HCT116 (cell line): ENCODE data around the gene THOC2. TPM values are rescaled to one million over a fixed set of nuclear protein-coding genes. Genes with fewer than 3 reads are reported as not detected.

ENCODE experiments used
- ATAC-seq: fragments of 200-7000 bp; cut with Tn5 transposase; 2 replicates; pipeline ENCODE4 v1.9.1; 2020; ENCODE audit warnings: mild to moderate bottlenecking, moderate library complexity
- BruUV-seq: library from RNA; stranded (reverse); fragments of 400-500 nt; replicated peaks from 2 replicates; lab custom pipeline; 2021; lab: Mats Ljungman, UMichigan
- CTCF ChIA-PET: fragments of 300-600 bp; sonication (Branson Sonifier 250); formaldehyde crosslinking; loops from one replicate; lab custom pipeline; 2021; ENCODE audit warnings: antibody characterized with exemption; lab: Charles Lee
- POLR2A ChIA-PET: fragments of 300-600, 350-600 bp; sonication (Branson Sonifier 250); formaldehyde crosslinking; loops from one replicate; lab custom pipeline; 2021; ENCODE audit warnings: antibody characterized with exemption; lab: Charles Lee
- RAD21 ChIA-PET, 2 experiments: fragments of 300-600 bp; sonication (Branson Sonifier 250); formaldehyde crosslinking; loops; one replicate each; lab custom pipeline; 2023; ENCODE audit warnings: low total read pairs in 2 of 2; ENCODE audit not compliant: uncharacterized antibody in 2 of 2, unreplicated experiment in 2 of 2, low non-redundant PET in 1 of 2; lab: Charles Lee
- DNase-seq: peaks from one replicate; pipeline ENCODE4 v3.0.0-alpha.2; 2010; ENCODE audit warnings: low read depth, low spot score
- H2AFZ ChIP-seq: fragments of 200-600 bp; shearing (Covaris generic), sonication (generic); 2 replicates; pipeline ENCODE4 v1.6.1; 2017; ENCODE audit warnings: low read depth, mixed run types, mixed read lengths, antibody characterized with exemption, low read length; ENCODE audit not compliant: poor library complexity, severe bottlenecking
- H3K27ac ChIP-seq: 2 replicates; pipeline ENCODE4 v1.5.1; 2012; ENCODE audit warnings: low read depth, low read length
- H3K27me3 ChIP-seq: fragments of 200-600 bp; sonication (generic); 2 replicates; pipeline ENCODE4 v1.6.1; 2016; ENCODE audit warnings: mixed run types, low read length, mixed read lengths; ENCODE audit not compliant: insufficient read depth
- H3K36me3 ChIP-seq, 2 experiments: fragments of 200-500 bp in 1 of 2; fragments of 200-600 bp in 1 of 2; sonication (Bioruptor generic) in 1 of 2; sonication (generic) in 1 of 2; 2 replicates each; pipeline versions ENCODE4 v1.5.1 to v1.6.1; 2014 to 2016; ENCODE audit warnings: low read length in 2 of 2, inconsistent platforms in 1 of 2, mixed read lengths in 1 of 2, mixed run types in 1 of 2; ENCODE audit not compliant: insufficient read depth in 2 of 2, control insufficient read depth in 1 of 2
- H3K4me1 ChIP-seq, 2 experiments: fragments of 200-600 bp in 1 of 2; sonication (generic) in 1 of 2; 2 replicates each; pipeline versions ENCODE4 v1.5.1 to v1.6.1; 2012 to 2017; ENCODE audit warnings: low read length in 2 of 2, inconsistent platforms in 1 of 2, mild to moderate bottlenecking in 1 of 2, mixed read lengths in 1 of 2, mixed run types in 1 of 2, moderate library complexity in 1 of 2; ENCODE audit not compliant: insufficient read depth in 2 of 2, control insufficient read depth in 1 of 2
- H3K4me2 ChIP-seq: fragments of 200-600 bp; sonication (generic); 2 replicates; pipeline ENCODE4 v1.6.1; 2017; ENCODE audit warnings: mixed run types, low read length, mixed read lengths
- H3K4me3 ChIP-seq, 2 experiments: fragments of 200-600 bp in 1 of 2; sonication (generic) in 1 of 2; replicated peaks in 1 of 2; 2 replicates each; pipeline ENCODE4 v1.5.1; 2011 to 2016; ENCODE audit warnings: low read length in 2 of 2, control low read depth in 1 of 2, low read depth in 1 of 2, mild to moderate bottlenecking in 1 of 2, mixed read lengths in 1 of 2, mixed run types in 1 of 2
- H3K79me2 ChIP-seq: fragments of 200-600 bp; sonication (generic); 2 replicates; pipeline ENCODE4 v1.6.1; 2017; ENCODE audit warnings: mild to moderate bottlenecking, mixed run types, low read length, moderate library complexity, mixed read lengths; ENCODE audit not compliant: insufficient read depth
- H3K9ac ChIP-seq: fragments of 200-600 bp; sonication (generic); 2 replicates; pipeline ENCODE4 v1.6.1; 2016; ENCODE audit warnings: low read length, mixed read lengths
- H3K9me2 ChIP-seq: fragments of 200-600 bp; sonication (generic), shearing (Covaris generic); 2 replicates; pipeline ENCODE4 v1.6.1; 2017; ENCODE audit warnings: mixed run types, mild to moderate bottlenecking, moderate library complexity; ENCODE audit not compliant: insufficient read depth
- H3K9me3 ChIP-seq, 2 experiments: fragments of 200-500 bp in 1 of 2; fragments of 200-600 bp in 1 of 2; sonication (Bioruptor generic) in 1 of 2; sonication (generic) in 1 of 2; 2 replicates each; pipeline ENCODE4 v1.6.1; 2014 to 2017; ENCODE audit warnings: low read length in 2 of 2, mixed read lengths in 2 of 2, inconsistent platforms in 1 of 2, low read depth in 1 of 2, mild to moderate bottlenecking in 1 of 2, mixed run types in 1 of 2, moderate library complexity in 1 of 2; ENCODE audit not compliant: control insufficient read depth in 1 of 2, insufficient read depth in 1 of 2
- H4K20me1 ChIP-seq: fragments of 200-600 bp; sonication (generic), shearing (Covaris generic); 2 replicates; pipeline ENCODE4 v1.6.1; 2017; ENCODE audit warnings: mixed run types, mild to moderate bottlenecking, moderate library complexity; ENCODE audit not compliant: insufficient read depth
- CBX3 ChIP-seq: IDR thresholded peaks from 2 replicates; pipeline ENCODE4 v1.6.1; 2012; ENCODE audit warnings: low read depth
- JUND ChIP-seq: IDR thresholded peaks from 2 replicates; pipeline ENCODE4 v1.6.1; 2012
- intact Hi-C: fragments of 100-400 bp; cut with micrococcal nuclease; formaldehyde crosslinking; loops from 2 replicates; pipeline ENCODE4 v1.10.0; 2022
- total RNA-seq: library from RNA; stranded (reverse); gene quantifications from one replicate; pipeline ENCODE4 v1.2.1, GENCODE V29; 2021; ENCODE audit not compliant: unreplicated experiment
- TF ChIP-seq, protein P1 (sequence below): IDR thresholded peaks from 2 replicates; pipeline ENCODE4 v1.6.1; 2012

Gene THOC2
- total RNA-seq, 1 experiment from 2014 or later: 85.3 TPM

DNA sequence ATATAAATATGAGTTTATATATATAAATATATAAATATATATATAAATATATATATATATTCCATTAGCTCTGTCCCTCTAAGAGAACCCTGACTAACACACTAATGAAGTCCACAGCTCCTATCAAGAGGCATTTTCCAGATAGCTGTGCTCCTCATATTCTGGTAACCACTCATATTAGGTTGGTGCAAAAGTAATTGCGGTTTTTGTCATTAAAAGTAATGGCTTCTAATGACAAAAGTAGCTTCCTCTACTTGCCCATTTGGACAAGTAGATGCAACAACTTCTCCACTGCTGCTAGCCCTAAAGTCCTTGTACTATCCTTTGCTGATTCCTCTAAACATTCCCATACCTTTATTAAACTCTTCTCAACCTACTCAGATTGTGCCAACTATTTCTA lies 182.0 kb downstream of the THOC2 start:
- TF ChIP-seq, protein P1, sequence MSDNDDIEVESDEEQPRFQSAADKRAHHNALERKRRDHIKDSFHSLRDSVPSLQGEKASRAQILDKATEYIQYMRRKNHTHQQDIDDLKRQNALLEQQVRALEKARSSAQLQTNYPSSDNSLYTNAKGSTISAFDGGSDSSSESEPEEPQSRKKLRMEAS: no peak
- TF ChIP-seq CBX3 (no peak), JUND (no peak)
- TF ChIP-seq, all 23 proteins: peak for 0
- Histone ChIP-seq H3K27ac (no peak overlapping the region), H3K36me3 (no peaks in the 10 kb centered on the region), H3K79me2 (no peaks in the 10 kb centered on the region), H4K20me1 (no peaks in the 10 kb centered on the region), H3K9me3 (no peaks in the 10 kb centered on the region), H2AFZ (no peak overlapping the region), H3K4me2 (no peak overlapping the region), H3K9ac (no peak overlapping the region), H3K4me3 (no peak overlapping the region), H3K9me2 (no peaks in the 10 kb centered on the region), H3K27me3 (no peaks in the 10 kb centered on the region), H3K4me1 (no peaks in the 10 kb centered on the region)
- ChIA-PET RAD21 (no interaction called here), CTCF (no interaction called here), POLR2A (no interaction called here)
- ATAC-seq: no peak
- DNase-seq: no peak
- intact Hi-C loops: no loop called here
- BruUV-seq: no TSS peak

Other genes with a start within 250 kb of the THOC2 start
- gene XIAP, start 127.0 kb upstream of the THOC2 start, total RNA-seq: 41.0 TPM
- gene STAG2, start 228.7 kb upstream of the THOC2 start, total RNA-seq: 66.3 TPM